Skeletal muscle tissue (tissue), 4 donors: Measurements from ENCODE around the gene SERPINB6. TPM values are rescaled to one million over a fixed set of nuclear protein-coding genes. Genes with fewer than 3 reads are reported as not detected.
A peak's percentile ranks its signal among the peaks of the same experiment; 100 is the strongest.

ENCODE experiments used
- H3K27ac ChIP-seq: one replicate; pipeline ENCODE4 v1.7.0; 2013; ENCODE audit warnings: mild to moderate bottlenecking, low read depth, low read length, inconsistent platforms
- H3K27me3 ChIP-seq, 3 donors: one replicate each; pipeline ENCODE4 v1.7.0; 2013; ENCODE audit warnings: low read length in 3 of 3; ENCODE audit not compliant: control insufficient read depth in 3 of 3, insufficient read depth in 3 of 3
- H3K36me3 ChIP-seq, 3 donors: one replicate each; pipeline ENCODE4 v1.7.0; 2013; ENCODE audit warnings: low read length in 3 of 3; ENCODE audit not compliant: control insufficient read depth in 3 of 3, insufficient read depth in 3 of 3
- H3K4me1 ChIP-seq, 3 donors: one replicate each; pipeline ENCODE4 v1.7.0; 2013; ENCODE audit warnings: low read length in 3 of 3, mild to moderate bottlenecking in 3 of 3; ENCODE audit not compliant: control insufficient read depth in 3 of 3, insufficient read depth in 3 of 3
- H3K4me3 ChIP-seq, 3 donors: one replicate each; pipeline ENCODE4 v1.7.0; 2013; ENCODE audit warnings: low read length in 3 of 3
- H3K9ac ChIP-seq, 3 donors: one replicate each; pipeline ENCODE4 v1.7.0; 2013; ENCODE audit warnings: low read length in 3 of 3, mild to moderate bottlenecking in 3 of 3, moderate library complexity in 2 of 3, low read depth in 1 of 3
- H3K9me3 ChIP-seq, 3 donors: one replicate each; pipeline ENCODE4 v1.7.0; 2013; ENCODE audit warnings: low read length in 3 of 3; ENCODE audit not compliant: control insufficient read depth in 3 of 3
- total RNA-seq: library from RNA; depleted of rRNA; stranded (reverse); fragments of >200 nt; gene quantifications from one replicate; pipeline ENCODE4 v1.2.3, GENCODE V29; 2014
- donor health status: Osteomylitis.

The SERPINB6 gene
- total RNA-seq, 1 donor from 2014 or later: 52.7 TPM

DNA sequence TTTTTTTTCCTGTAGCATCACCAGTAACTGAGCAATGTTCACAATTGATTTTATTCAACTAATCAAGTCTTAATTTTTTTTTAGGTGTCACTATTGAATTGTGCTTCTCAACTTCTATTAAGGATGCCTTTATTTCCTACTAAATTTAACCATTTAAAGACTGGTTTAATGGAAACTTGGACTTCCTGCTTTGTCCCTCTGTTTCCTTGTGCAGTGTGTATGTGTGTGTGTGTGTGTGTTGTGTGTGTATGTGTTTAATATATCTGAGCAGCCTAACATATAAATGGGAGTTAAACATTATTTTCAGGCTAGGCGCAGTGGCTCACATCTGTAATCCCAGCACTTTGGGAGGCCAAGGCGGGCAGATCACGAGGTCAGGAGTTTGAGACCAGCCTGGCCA, 1.8 kb downstream of the SERPINB6 start:
- Histone ChIP-seq H3K4me3 (no peak overlapping the region), H3K9ac (no peak overlapping the region), H3K27me3 (no peaks in the 10 kb centered on the region), H3K36me3 (no peaks in the 10 kb centered on the region), H3K4me1 (peaks cover 11 to 13% (median 12%) of the 10 kb centered on the region in 3 donors), H3K27ac (no peak overlapping the region), H3K9me3 (no peaks in the 10 kb centered on the region)

DNA sequence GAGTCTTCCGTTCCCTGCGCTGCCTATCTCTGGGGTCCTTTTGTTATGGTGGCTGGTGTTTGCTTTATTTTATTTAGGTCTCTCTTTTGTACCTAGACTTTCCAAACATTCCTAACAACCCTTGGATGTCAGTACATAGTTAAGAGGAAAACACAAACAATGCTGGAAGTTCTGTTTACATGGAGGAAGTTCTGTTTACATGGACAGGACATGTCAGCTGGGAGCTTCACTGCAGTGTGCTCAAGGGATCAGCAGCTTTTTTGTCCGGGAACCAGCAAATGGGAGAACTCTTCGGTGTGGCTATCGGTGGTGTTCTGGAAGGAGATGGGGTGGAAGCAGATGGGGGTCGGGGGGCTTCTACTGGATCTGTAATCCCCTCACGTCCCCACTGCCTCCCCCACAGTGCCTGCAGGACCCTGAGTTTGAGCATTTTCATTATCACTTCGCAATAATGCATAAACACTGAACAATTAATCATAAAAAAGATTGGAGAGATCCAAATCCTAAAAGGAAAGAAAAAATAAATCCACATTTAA, 2.7 kb downstream of the SERPINB6 start:
- Histone ChIP-seq H3K9me3 (no peaks in the 10 kb centered on the region), H3K27me3 (no peaks in the 10 kb centered on the region), H3K9ac (no peak overlapping the region), H3K4me3 (no peak overlapping the region), H3K27ac (no peak overlapping the region), H3K4me1 (peaks cover 11 to 16% (median 15%) of the 10 kb centered on the region in 3 donors), H3K36me3 (no peaks in the 10 kb centered on the region)

DNA sequence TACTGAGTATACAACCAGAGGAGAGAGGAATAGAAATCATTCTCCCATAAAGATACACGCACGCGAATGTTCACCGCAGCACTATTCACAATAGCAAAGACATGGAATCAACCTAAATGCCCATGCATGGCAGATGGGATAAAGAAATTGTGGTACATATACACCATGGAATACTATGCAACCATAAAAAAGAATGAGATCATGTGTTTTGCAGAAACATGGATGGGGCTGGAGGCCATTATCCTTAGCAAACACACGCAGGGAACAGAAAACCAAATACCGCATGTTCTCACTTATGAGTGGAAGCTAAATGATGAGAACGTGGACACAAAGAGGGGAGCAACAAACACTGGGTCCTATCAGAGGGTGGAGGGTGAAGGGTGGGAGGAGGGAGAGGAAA, 3.4 kb downstream of the SERPINB6 start:
- Histone ChIP-seq H3K4me3 (no peak overlapping the region), H3K27ac (no peak overlapping the region), H3K27me3 (no peaks in the 10 kb centered on the region), H3K9me3 (no peaks in the 10 kb centered on the region), H3K36me3 (no peaks in the 10 kb centered on the region), H3K4me1 (peaks cover 11 to 20% (median 18%) of the 10 kb centered on the region in 3 donors), H3K9ac (no peak overlapping the region)

DNA sequence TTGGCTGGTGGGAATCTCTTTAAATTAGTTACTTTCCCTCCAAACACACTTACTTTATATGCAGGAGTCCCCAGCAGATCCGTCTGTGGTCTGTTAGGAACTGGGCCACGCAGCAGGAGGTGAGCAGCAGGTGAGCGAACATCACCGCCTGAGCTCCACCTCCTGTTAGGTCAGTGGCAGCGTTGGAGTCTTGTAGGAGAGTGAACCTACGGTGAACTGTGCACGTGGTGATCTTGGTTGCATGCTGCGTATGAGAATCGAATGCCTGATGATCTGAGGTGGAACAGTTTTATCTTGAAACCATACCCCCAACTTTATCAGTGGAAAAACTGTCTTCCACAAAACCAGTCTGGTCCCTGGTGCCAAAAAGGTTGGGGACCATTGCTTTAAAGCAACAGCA, 5.0 kb downstream of the SERPINB6 start:
- no peaks in the 10 kb centered on the region for H3K9me3 ChIP-seq
- H3K27ac ChIP-seq: no peak overlapping the region
- no peak overlapping the region for H3K9ac ChIP-seq
- no peaks in the 10 kb centered on the region for H3K27me3 ChIP-seq
- no peaks in the 10 kb centered on the region for H3K36me3 ChIP-seq
- H3K4me3 ChIP-seq: no peak overlapping the region
- peaks cover 18 to 34% (median 24%) of the 10 kb centered on the region in 3 donors for H3K4me1 ChIP-seq

DNA sequence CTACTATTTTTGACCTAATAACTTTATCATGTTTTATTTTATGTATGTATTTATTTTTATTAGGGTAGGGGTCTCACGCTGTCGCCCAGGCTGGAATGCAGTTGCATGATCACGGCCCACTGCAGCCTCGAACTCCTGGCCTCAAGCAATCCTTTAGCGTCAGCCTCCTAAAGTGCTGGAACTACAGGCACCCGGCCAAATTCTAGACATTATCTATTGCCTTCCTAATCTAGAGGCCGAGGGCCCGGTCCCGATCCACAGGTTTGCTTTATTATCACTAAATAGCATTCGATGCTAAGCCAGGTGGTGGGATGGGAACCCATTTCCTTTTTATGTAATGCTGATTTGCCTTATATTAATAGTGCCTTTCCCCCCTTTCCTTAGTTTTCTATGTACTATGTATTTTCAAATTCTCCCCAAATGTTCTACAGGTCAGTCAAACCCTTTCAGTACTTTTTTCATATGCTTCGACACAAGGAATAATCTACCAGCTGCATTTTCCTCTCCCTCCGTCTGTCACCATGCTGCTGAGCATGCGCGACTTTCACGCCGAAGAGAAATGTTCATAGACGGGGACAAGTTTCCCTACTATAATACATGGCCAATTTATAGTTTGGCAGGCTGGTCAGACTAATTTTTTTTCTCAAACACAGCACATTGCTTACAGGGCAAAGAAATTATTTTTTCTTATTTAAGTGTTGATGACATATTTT, 6.4 kb downstream of the SERPINB6 start:
- H3K27ac ChIP-seq: no peak overlapping the region
- H3K9ac ChIP-seq: no peak overlapping the region
- no peaks in the 10 kb centered on the region for H3K27me3 ChIP-seq
- H3K36me3 ChIP-seq: no peaks in the 10 kb centered on the region
- H3K9me3 ChIP-seq: no peaks in the 10 kb centered on the region
- peaks cover 25 to 36% (median 27%) of the 10 kb centered on the region in 3 donors for H3K4me1 ChIP-seq
- H3K4me3 ChIP-seq: no peak overlapping the region

DNA sequence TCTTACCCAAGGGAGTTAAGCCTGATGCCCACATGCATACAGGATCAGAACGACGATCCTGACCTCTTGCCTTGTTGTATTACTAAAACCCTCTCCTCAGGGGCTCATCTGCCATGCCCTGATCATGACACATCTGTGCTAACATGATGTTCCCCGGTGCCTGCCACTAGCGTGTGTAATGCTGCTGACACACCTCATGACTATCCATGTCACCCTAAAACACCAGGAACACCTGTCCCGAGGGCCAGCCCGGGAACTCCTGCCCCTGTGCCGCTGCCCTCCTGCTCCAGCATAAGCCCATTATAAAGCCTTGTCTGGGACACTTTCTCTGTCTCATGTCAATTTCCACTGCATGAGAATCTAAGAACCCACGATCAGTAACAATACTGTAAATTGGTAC, 7.6 kb downstream of the SERPINB6 start:
- Histone ChIP-seq H3K9me3 (no peaks in the 10 kb centered on the region), H3K4me3 (no peak overlapping the region), H3K27me3 (no peaks in the 10 kb centered on the region), H3K27ac (no peak overlapping the region), H3K36me3 (peaks cover 0 to 4% (median 3%) of the 10 kb centered on the region in 3 donors), H3K4me1 (peaks cover 26 to 37% (median 33%) of the 10 kb centered on the region in 3 donors), H3K9ac (no peak overlapping the region)

DNA sequence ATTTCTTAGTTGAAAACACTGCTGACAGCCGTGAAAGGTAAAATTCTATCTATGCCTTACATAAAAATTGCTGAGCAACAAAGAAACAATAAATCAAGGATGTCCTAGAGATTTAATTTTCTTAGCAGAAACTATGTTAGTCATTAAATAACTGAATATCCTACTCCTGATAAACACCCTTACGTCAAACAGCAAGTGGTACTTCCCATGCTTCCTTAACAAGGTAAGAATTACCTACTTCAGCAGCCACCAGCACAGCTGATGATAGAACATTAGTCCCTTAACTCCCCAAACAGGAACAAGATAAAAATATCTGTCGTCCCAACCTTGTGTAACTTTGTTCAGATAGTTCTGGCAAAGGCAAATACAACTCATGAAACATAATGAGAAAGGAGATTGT, 8.7 kb downstream of the SERPINB6 start:
- H3K9ac ChIP-seq: no peak overlapping the region
- no peak overlapping the region for H3K4me3 ChIP-seq
- H3K27ac ChIP-seq: no peak overlapping the region
- H3K27me3 ChIP-seq: no peaks in the 10 kb centered on the region
- peaks cover 37 to 48% (median 44%) of the 10 kb centered on the region in 3 donors for H3K4me1 ChIP-seq
- peaks cover 0 to 9% (median 5%) of the 10 kb centered on the region in 3 donors for H3K36me3 ChIP-seq
- H3K9me3 ChIP-seq: no peaks in the 10 kb centered on the region

DNA sequence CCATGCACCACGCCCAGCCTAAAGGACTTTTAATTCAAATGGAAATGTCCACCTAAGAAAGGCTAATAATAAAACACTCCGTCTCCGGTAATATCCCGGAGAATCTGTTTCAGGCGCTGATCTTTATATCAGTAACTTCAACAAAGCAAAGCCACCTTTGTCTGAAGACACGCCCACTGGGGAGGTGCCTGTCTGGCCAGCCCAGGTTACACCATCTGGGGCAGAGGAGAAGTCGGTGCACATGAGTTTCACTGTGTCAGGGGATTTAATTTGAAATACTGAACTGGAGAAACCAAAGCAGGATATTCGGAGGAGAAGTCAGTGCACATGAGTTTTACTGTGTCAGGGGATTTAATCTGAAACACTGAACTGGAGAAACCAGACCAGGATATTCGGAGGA, 9.4 kb downstream of the SERPINB6 start:
- no peak overlapping the region for H3K27ac ChIP-seq
- peak overlapping the region in 1 of 3 donors; percentile 25 for H3K9ac ChIP-seq
- peaks cover 0 to 9% (median 5%) of the 10 kb centered on the region in 3 donors for H3K36me3 ChIP-seq
- H3K27me3 ChIP-seq: no peaks in the 10 kb centered on the region
- peaks cover 40 to 54% (median 51%) of the 10 kb centered on the region in 3 donors for H3K4me1 ChIP-seq
- no peak overlapping the region for H3K4me3 ChIP-seq
- no peaks in the 10 kb centered on the region for H3K9me3 ChIP-seq

DNA sequence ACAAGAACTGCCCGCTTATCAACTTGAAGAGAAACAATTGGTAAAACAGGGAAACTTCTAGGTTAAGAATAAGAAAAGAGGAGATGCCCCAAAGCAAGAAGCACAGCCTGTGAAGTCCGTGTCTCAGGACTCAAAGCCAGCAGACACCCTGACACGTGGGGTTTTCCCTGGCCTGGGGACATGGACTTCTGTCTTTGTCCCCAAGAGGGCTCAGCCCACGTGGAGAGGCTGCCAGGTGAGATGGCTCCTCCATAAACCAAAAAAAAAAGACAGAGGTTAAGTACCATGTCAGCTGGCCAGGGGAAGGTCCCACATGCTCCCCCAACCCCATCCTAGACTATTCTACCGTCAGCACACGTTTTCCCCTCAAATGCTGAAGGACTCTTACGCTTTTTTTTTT, 9.9 kb downstream of the SERPINB6 start:
- Histone ChIP-seq H3K27ac (no peak overlapping the region), H3K4me3 (no peak overlapping the region), H3K4me1 (peaks cover 41 to 57% (median 54%) of the 10 kb centered on the region in 3 donors), H3K36me3 (peaks cover 0 to 9% (median 5%) of the 10 kb centered on the region in 3 donors), H3K27me3 (no peaks in the 10 kb centered on the region), H3K9me3 (no peaks in the 10 kb centered on the region), H3K9ac (peak overlapping the region in 1 of 3 donors; percentile 25)

DNA sequence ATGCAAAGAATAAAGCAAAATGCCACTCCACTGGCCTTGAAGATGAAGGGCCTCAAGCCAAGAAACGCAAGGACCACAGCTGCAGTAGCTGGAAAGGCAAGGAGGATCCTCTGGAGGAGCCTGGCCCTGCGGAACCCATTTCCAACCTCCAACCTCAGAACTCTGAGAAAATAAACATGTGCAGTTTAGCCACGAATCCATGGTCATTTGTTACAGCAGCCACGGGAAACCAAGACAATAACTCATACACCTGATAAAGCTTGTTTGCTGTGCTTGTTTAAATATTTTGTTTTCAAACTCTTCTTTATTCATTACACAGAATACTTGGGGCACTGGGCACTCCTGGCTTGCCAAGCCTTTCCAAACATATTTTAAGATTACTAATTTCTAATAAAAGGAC, 10.4 kb downstream of the SERPINB6 start:
- H3K9me3 ChIP-seq: no peaks in the 10 kb centered on the region
- H3K36me3 ChIP-seq: peaks cover 0 to 9% (median 5%) of the 10 kb centered on the region in 3 donors
- peaks cover 41 to 57% (median 54%) of the 10 kb centered on the region in 3 donors for H3K4me1 ChIP-seq
- H3K27me3 ChIP-seq: no peaks in the 10 kb centered on the region
- no peak overlapping the region for H3K27ac ChIP-seq
- H3K4me3 ChIP-seq: no peak overlapping the region
- no peak overlapping the region for H3K9ac ChIP-seq
